Activated CD8-positive, alpha-beta T cell treated with anti-CD3 and anti-CD28 coated beads for 36 hours (primary cell): ENCODE data around the gene INPP5E. TPM values are rescaled to one million over a fixed set of nuclear protein-coding genes. Genes with fewer than 3 reads are reported as not detected.

Experiments
- ATAC-seq: fragments of 200-7000 bp; cut with Tn5 transposase; one replicate; pipeline ENCODE4 v1.10.0; 2021; ENCODE audit warnings: mild to moderate bottlenecking, moderate library complexity
- CTCF ChIA-PET: fragments of 350-600 bp; sonication (Branson Sonifier 250); formaldehyde crosslinking; loops from one replicate; lab custom pipeline; 2021; ENCODE audit warnings: antibody characterized with exemption; lab: Charles Lee
- POLR2A ChIA-PET: fragments of 350-600 bp; sonication (Branson Sonifier 250); formaldehyde crosslinking; loops from one replicate; lab custom pipeline; 2021; ENCODE audit warnings: antibody characterized with exemption; lab: Charles Lee
- DNase-seq: peaks from one replicate; pipeline ENCODE4 v3.0.0-alpha.2; 2020
- H3K27ac Mint-ChIP-seq: one replicate; pipeline ENCODE4 v1.8.0; 2021; ENCODE audit warnings: mild to moderate bottlenecking, mixed read lengths
- H3K27me3 Mint-ChIP-seq: one replicate; pipeline ENCODE4 v1.8.0; 2021; ENCODE audit warnings: mixed read lengths
- H3K36me3 Mint-ChIP-seq: one replicate; pipeline ENCODE4 v1.8.0; 2021; ENCODE audit warnings: low read depth, mixed read lengths
- H3K4me1 Mint-ChIP-seq: one replicate; pipeline ENCODE4 v1.8.0; 2021; ENCODE audit warnings: low read depth, mixed read lengths
- H3K4me3 Mint-ChIP-seq: one replicate; pipeline ENCODE4 v1.8.0; 2021; ENCODE audit warnings: mild to moderate bottlenecking, moderate library complexity, mixed read lengths
- H3K9me3 Mint-ChIP-seq: one replicate; pipeline ENCODE4 v1.8.0; 2021; ENCODE audit warnings: mixed read lengths
- intact Hi-C: fragments of 100-400 bp; cut with micrococcal nuclease; formaldehyde crosslinking; loops from one replicate; pipeline ENCODE4 v1.10.0; 2022
- total RNA-seq, 2 experiments: library from RNA; stranded (reverse); gene quantifications; one replicate each; pipeline ENCODE4 v1.2.3, GENCODE V29; 2021
- TF ChIP-seq, protein P1 (sequence below): fragments of 200-600 bp; IDR thresholded peaks from one replicate; pipeline ENCODE4 v1.8.0; 2022; ENCODE audit warnings: antibody characterized with exemption, mild to moderate bottlenecking

Gene INPP5E
- total RNA-seq, 2 experiments from 2014 or later: 12.0 to 13.8 TPM

DNA sequence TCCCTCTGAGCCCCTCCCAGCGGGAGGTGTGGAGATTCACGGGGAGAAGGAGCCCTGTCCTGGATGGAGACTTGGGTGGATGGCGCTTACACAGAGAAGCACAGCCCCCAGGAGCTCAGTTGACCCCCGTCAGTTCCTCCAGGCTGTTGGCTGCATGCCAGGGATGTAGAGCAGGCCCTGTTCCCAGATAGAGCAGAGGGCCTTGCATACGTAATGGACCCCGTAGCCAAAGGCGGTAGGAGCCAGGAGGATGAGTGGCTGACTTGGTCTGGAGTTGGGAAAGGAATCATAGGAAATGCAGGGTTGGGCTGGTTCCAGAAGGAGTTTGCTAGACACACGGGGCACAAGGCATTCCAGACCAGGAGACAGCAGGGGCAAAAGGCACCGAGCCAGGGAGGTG is 26.7 kb downstream of the INPP5E start:
- peaks cover 73% of the 10 kb centered on the region for H3K36me3 Mint-ChIP-seq
- TF ChIP-seq, protein P1, sequence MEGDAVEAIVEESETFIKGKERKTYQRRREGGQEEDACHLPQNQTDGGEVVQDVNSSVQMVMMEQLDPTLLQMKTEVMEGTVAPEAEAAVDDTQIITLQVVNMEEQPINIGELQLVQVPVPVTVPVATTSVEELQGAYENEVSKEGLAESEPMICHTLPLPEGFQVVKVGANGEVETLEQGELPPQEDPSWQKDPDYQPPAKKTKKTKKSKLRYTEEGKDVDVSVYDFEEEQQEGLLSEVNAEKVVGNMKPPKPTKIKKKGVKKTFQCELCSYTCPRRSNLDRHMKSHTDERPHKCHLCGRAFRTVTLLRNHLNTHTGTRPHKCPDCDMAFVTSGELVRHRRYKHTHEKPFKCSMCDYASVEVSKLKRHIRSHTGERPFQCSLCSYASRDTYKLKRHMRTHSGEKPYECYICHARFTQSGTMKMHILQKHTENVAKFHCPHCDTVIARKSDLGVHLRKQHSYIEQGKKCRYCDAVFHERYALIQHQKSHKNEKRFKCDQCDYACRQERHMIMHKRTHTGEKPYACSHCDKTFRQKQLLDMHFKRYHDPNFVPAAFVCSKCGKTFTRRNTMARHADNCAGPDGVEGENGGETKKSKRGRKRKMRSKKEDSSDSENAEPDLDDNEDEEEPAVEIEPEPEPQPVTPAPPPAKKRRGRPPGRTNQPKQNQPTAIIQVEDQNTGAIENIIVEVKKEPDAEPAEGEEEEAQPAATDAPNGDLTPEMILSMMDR: no peak
- no peaks in the 10 kb centered on the region for H3K27me3 Mint-ChIP-seq
- H3K4me3 Mint-ChIP-seq: no peak overlapping the region
- ATAC-seq (no peak), DNase-seq (no peak)
- H3K4me1 Mint-ChIP-seq: peaks cover 35% of the 10 kb centered on the region
- intact Hi-C loops: no loop called here
- ChIA-PET POLR2A (interaction anchor here (1.1 to 2.4 kb wide), 5 partner anchors 9 to 41 kb away, joined by 3 to 12 read pairs (median 3); no protein-coding TSS in a partner anchor), CTCF (interaction anchor here (1.0 to 1.9 kb wide), 2 partner anchors 12 to 71 kb away, joined by 3 to 6 read pairs; no protein-coding TSS in a partner anchor)
- H3K9me3 Mint-ChIP-seq: no peaks in the 10 kb centered on the region
- H3K27ac Mint-ChIP-seq: peak overlapping the region; percentile 1

DNA sequence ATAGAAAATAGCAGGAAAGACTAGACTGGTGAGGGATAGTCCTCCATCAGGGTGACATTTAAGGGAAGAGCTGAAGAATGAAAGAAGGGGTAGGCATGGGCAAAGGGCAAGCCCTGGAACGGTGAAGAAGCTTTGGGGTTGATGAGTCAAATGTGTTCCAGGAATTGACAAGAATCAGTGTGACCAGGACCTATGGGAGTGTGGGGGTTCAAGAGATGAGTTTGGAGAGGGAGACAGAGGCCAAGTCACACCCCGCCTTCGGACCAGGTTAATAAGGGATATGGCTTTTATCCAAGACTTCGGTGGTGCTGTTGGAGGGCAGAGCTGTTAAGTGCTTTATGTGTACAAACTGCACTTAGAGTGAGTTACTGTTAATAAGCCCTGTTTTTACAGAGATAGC is 28.3 kb downstream of the INPP5E start:
- ChIA-PET CTCF (interaction anchor here (1.2 to 3.2 kb wide), 2 partner anchors 11 to 73 kb away, joined by 3 to 21 read pairs; partner anchors contain the start of gene SNAPC4), POLR2A (interaction anchor here (0.6 to 1.4 kb wide), 4 partner anchors 15 to 93 kb away, joined by 3 read pairs; no protein-coding TSS in a partner anchor)
- ATAC-seq (no peak), DNase-seq (no peak)
- Mint-ChIP-seq H3K36me3 (peaks cover 71% of the 10 kb centered on the region), H3K4me3 (peak overlapping the region; percentile 97), H3K27me3 (no peaks in the 10 kb centered on the region), H3K27ac (peak overlapping the region; percentile 93), H3K9me3 (no peaks in the 10 kb centered on the region), H3K4me1 (peaks cover 45% of the 10 kb centered on the region)
- intact Hi-C loops: no loop called here
- TF ChIP-seq, protein P1: no peak

DNA sequence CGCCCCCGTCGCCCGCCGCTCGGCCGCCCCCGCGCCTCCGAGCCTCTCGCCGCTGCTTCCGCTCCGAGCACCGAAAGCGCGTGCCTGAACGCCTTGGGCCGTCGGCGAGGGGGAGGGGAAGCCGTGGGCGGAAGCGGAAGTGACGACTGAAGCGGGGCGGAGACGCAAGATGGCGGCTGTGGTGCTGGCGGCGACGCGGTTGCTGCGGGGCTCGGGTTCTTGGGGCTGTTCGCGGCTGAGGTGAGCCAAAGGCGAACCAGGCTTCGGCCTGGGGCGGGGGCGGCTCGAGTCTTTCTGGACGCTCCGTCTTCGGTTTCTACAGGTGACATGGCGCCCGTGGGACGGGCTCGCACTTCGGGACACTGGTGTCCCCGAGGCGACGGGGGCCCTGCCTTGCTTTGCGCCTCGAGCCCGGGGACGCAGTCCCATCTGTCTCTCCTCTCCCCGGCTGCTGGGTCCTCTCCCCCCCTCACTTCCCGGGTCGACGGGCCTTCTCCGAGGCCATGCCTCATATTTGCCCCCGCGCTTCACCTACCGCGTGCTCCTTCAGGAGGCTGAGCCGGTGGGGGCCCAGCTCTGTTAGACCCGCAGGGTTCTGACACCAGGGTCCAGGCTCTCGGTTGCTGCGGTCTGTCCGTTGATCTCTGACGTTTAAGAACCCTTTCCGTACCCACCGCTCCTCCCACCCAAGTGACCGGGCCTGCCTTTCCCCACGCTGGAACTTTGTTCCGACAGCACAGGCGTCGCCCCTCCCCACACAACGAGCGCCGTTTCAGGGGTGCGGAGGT is 29.0 kb downstream of the INPP5E start, which contains the start of the genes ENTR1 and PMPCA:
Gene ENTR1, minus strand, starts transcription at position 115 of the 788 bp plus-strand sequence. CDS start 217 bp downstream, outside the sequence.
Gene PMPCA, plus strand, starts transcription at position 159 of the 788 bp plus-strand sequence. Its CDS starts 11 bp downstream, at position 170.
- H3K9me3 Mint-ChIP-seq: no peaks in the 10 kb centered on the region
- DNase-seq (peak; percentile 97), ATAC-seq (peak; percentile 80)
- intact Hi-C loops: no loop called here
- H3K4me1 Mint-ChIP-seq: peaks cover 48% of the 10 kb centered on the region
- peak within 1 kb of the TSS; percentile 95 for H3K27ac Mint-ChIP-seq
- no peaks in the 10 kb centered on the region for H3K27me3 Mint-ChIP-seq
- peak within 1 kb of the TSS; percentile 97 for H3K4me3 Mint-ChIP-seq
- TF ChIP-seq, protein P1: no peak
- peaks cover 69% of the 10 kb centered on the region for H3K36me3 Mint-ChIP-seq
- ChIA-PET POLR2A (interaction anchor here (0.6 to 2.2 kb wide), 12 partner anchors 8 to 92 kb away, joined by 3 to 16 read pairs (median 4); partner anchors contain the start of gene DNLZ), CTCF (interaction anchor here (1.2 to 3.2 kb wide), 3 partner anchors 11 to 74 kb away, joined by 3 to 21 read pairs (median 6); partner anchors contain the start of genes DNLZ and SNAPC4)

DNA sequence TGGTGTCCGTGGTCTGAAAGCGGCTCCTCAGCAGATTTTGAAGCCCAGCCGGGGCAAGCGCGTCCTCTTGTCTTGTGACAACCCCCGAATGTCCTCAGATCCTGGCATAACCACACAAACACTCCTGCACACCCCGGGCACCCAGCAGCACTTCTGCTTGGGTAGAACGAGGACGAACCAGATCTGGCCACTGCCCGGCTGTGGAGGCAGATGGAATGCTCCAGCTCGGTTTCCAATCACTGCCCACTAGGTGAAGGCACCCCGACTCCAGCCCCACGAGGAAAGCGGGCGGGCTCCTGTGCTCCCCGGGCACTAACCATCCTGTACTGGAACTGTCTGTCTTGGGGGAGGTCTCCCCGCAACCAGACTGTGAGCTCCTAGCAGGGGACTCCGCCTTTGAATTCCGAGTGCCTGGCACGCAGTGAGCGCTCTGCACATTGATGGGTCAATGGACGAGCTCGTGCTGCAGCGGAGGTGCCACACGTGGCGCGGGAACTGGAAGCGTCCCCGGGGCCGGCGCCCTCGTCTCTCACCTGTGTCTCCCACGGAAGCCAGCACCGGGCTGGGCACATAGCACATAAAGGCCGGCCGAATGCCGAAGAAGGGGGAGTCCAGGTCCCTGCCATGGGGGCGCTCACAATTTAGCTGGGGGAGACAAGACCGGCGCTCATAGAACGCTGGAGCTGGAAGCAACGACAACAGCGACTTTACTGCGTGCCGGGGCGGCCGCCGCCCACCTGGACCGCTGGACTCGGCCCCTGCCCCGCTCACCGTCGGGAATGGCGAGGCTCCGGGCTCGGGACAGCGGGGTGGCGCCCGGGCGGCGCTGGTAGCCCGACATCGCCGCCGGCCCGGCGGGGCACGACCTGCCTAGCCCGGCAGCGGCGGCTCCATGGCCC is 29.8 kb downstream of the INPP5E start:
- Mint-ChIP-seq H3K4me1 (peaks cover 55% of the 10 kb centered on the region), H3K27ac (peak overlapping the region; percentile 95), H3K27me3 (no peaks in the 10 kb centered on the region), H3K9me3 (no peaks in the 10 kb centered on the region), H3K36me3 (peaks cover 70% of the 10 kb centered on the region), H3K4me3 (peak overlapping the region; percentile 97)
- intact Hi-C loops: loop anchor here (10.0 kb wide), 1 partner anchor 95 kb away; no protein-coding TSS in a partner anchor
- TF ChIP-seq, protein P1: no peak
- ATAC-seq (peak; percentile 42), DNase-seq (peak; percentile 58)
- CTCF ChIA-PET: interaction anchor here (0.8 to 3.2 kb wide), 6 partner anchors 10 to 450 kb away, joined by 3 to 21 read pairs (median 5); partner anchors contain the start of genes DNLZ and SNAPC4
- POLR2A ChIA-PET: interaction anchor here (0.7 to 2.2 kb wide), 15 partner anchors 9 to 505 kb away, joined by 3 to 16 read pairs (median 4); partner anchors contain the start of gene DNLZ
